Adrenal gland (tissue), 5 donors: ENCODE results near the gene FGGY.

Experiments used
- POLR2A ChIP-seq, 2 donors: fragments of 450-650 bp; IDR thresholded peaks; one replicate each; pipeline ENCODE4 v1.6.1; 2017; ENCODE audit warnings: antibody characterized with exemption in 2 of 2, mild to moderate bottlenecking in 2 of 2, moderate library complexity in 1 of 2
- TF ChIP-seq, protein P1 (sequence below), 6 experiments: fragments of 450-650 bp in 4 of 6; fragments of 200-600 bp in 2 of 6; sonication (generic) in 1 of 6; IDR thresholded peaks; 1 replicate in 5 of 6; 2 replicates in 1 of 6; pipeline versions ENCODE4 v1.5.1 to v1.8.0; 2016 to 2021; ENCODE audit warnings: antibody characterized with exemption in 6 of 6, mild to moderate bottlenecking in 2 of 6, moderate library complexity in 1 of 6
- donor health status: DM: no; HTN: no; CAD: no.

DNA sequence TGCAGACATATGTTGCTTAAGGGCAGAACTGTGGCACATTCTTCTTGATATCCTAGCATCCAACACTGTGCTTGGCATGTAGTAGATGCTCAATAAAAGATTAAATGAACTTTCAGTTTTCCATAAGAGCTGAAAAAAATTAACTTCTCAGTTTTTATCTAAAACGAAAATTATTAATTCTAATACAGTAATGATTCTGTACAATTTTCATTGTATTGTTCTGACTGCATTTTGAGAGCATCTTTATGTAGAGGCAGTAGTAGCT, 46.6 kb downstream of the FGGY start:
- TF ChIP-seq, protein P1, sequence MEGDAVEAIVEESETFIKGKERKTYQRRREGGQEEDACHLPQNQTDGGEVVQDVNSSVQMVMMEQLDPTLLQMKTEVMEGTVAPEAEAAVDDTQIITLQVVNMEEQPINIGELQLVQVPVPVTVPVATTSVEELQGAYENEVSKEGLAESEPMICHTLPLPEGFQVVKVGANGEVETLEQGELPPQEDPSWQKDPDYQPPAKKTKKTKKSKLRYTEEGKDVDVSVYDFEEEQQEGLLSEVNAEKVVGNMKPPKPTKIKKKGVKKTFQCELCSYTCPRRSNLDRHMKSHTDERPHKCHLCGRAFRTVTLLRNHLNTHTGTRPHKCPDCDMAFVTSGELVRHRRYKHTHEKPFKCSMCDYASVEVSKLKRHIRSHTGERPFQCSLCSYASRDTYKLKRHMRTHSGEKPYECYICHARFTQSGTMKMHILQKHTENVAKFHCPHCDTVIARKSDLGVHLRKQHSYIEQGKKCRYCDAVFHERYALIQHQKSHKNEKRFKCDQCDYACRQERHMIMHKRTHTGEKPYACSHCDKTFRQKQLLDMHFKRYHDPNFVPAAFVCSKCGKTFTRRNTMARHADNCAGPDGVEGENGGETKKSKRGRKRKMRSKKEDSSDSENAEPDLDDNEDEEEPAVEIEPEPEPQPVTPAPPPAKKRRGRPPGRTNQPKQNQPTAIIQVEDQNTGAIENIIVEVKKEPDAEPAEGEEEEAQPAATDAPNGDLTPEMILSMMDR (IDR thresholded peaks at IDR 0.05): no peak
- no peak for TF ChIP-seq POLR2A (IDR thresholded peaks at IDR 0.05)
